B cell (primary cell): ENCODE data around the gene AADACL3.

Source experiments
- CTCF ChIP-seq: fragments of 200-600 bp; IDR thresholded peaks from one replicate; pipeline ENCODE4 v1.8.0; 2022; ENCODE audit warnings: antibody characterized with exemption, mild to moderate bottlenecking
- EZH2 ChIP-seq: IDR thresholded peaks from 2 replicates; pipeline ENCODE4 v1.6.1; 2012; ENCODE audit warnings: borderline replicate concordance, low read depth, mild to moderate bottlenecking, moderate library complexity, low read length; ENCODE audit not compliant: insufficient read depth, poor library complexity, severe bottlenecking

DNA sequence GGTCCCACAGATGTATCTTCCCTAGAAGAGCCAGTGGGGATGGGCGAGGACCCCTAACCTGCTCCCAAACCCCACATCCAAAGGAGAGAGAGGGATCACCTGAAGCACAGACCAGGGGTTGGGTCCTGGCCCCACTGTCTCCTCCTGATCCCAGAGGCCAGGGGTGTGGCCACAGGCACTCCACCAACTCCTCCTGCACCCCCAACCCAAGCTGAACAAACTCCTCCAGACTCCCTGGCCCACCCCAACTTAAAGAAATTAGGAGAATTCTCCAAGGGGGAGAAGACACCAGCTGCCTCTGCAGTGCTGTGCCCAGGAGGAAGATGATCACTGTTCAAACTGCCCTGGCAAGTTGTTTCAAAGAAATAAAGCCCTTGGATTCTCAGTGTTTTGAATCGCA is 53.1 kb downstream of the AADACL3 start:
- TF ChIP-seq CTCF: no peak
- TF ChIP-seq EZH2: no peak
